ENCODE measurements around the gene SFXN1. TPM values are rescaled to one million over a fixed set of nuclear protein-coding genes. Genes with fewer than 3 reads are reported as not detected.
"Not testable (repeated sequence)": the region's sequence is repeated elsewhere in the genome, so short reads cannot be mapped to it uniquely, and the experiment has no call there.

SFXN1 gene
- total RNA-seq, 1 donor from 2014 or later = 83.7 TPM

DNA sequence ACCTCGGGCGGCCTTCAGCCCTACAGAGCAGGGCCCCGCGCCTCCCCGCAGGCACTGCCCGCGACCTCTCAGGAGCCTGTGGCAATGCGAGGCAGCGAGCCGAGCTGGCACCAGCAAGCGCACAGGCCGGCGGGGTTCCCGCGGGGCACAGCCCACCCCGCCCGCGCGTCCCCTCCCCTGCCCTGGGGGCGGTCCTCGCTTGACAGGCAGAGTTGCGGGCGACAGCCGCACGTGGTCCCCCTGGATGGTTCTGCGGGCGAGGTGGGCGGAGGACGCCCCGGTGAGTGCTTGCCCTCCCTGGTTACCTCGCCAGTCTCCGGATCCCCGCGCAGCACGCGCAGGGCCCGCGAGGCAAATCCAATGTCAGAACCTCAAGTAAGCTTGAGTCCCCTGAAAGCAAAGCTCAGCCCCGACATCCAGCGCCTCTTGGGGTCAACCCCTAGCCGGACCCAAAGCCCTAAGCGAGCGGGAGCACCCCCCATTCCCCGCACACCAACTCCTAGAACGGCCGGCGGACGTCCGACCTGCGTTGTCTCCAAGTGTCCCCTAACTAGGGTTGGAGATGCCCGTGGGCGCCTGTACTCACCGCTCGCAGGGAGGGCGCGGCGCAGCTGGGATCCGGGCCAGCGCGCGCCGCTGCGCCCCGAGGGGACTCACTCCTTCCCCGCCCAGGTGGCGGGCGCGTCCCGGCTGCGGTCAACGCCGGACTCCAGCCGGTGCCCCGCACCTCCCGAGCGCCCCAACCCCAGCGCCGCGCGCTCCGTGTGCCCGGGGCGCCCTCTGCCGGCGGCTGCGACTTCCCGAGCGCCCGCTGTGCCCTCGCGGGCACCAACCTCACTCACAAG lies 34.1 kb upstream of the SFXN1 start, which contains the start of gene DRD1:
Gene DRD1, minus strand, starts transcription at position 123 of the 845 bp plus-strand sequence. CDS start 1,083 bp downstream, outside the sequence.
- H3K27me3 Mint-ChIP-seq = peaks cover 77% of the 10 kb centered on the region

GRCh38 chr5:175444905-175445456 lies 33.4 kb upstream of the SFXN1 start:
- TF ChIP-seq, protein P1, sequence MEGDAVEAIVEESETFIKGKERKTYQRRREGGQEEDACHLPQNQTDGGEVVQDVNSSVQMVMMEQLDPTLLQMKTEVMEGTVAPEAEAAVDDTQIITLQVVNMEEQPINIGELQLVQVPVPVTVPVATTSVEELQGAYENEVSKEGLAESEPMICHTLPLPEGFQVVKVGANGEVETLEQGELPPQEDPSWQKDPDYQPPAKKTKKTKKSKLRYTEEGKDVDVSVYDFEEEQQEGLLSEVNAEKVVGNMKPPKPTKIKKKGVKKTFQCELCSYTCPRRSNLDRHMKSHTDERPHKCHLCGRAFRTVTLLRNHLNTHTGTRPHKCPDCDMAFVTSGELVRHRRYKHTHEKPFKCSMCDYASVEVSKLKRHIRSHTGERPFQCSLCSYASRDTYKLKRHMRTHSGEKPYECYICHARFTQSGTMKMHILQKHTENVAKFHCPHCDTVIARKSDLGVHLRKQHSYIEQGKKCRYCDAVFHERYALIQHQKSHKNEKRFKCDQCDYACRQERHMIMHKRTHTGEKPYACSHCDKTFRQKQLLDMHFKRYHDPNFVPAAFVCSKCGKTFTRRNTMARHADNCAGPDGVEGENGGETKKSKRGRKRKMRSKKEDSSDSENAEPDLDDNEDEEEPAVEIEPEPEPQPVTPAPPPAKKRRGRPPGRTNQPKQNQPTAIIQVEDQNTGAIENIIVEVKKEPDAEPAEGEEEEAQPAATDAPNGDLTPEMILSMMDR (IDR thresholded peaks at IDR 0.05; ENCODE audit: unreplicated experiment) = peak; percentile 18
- Mint-ChIP-seq H3K27ac (no peak overlapping the region), H3K27me3 (peaks cover 79% of the 10 kb centered on the region), H3K4me3 (ENCODE audit: low read depth) (peak overlapping the region; percentile 61), H3K9me3 (ENCODE audit: low read depth) (no peaks in the 10 kb centered on the region), H3K4me1 (ENCODE audit: low read depth) (no peaks in the 10 kb centered on the region), H3K36me3 (ENCODE audit: insufficient read depth) (no peaks in the 10 kb centered on the region)
- no peak for DNase-seq (ENCODE audit: low spot score, unreplicated experiment)

More for the DNA sequence above, 34.1 kb upstream of the SFXN1 start, which contains the start of gene DRD1:
- Mint-ChIP-seq H3K4me3 (ENCODE audit: low read depth) (peak within 1 kb of the TSS; percentile 61), H3K36me3 (ENCODE audit: insufficient read depth) (no peaks in the 10 kb centered on the region), H3K9me3 (ENCODE audit: low read depth) (no peaks in the 10 kb centered on the region), H3K27ac (no peak within 1 kb of the TSS), H3K4me1 (ENCODE audit: low read depth) (no peaks in the 10 kb centered on the region)
- DNase-seq (ENCODE audit: low spot score, unreplicated experiment) = peak; percentile 64
- TF ChIP-seq, protein P1 (IDR thresholded peaks at IDR 0.05; ENCODE audit: unreplicated experiment) = peak; percentile 97

DNA sequence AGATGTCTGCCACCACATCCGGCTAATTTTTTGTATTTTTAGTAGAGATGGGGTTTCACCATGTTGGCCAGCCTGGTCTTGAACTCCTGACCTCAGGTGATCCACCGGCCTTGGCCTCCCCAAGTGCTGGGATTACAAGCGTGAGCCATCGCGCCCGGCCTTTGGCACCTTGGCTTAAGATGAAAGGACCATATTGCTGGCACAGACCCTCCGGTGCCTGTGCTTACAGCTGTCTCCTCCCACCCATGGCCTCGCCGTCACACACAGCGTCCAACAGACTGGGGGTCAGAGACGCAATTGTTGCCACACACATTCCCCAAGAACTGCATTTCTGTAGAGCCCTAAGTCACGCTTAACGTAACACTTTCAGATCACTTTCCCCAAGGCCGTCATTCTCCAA lies 32.0 kb upstream of the SFXN1 start:
- peaks cover 73% of the 10 kb centered on the region for H3K27me3 Mint-ChIP-seq
- not testable (repeated sequence) for H3K36me3 Mint-ChIP-seq (ENCODE audit: insufficient read depth); H3K4me3 Mint-ChIP-seq (ENCODE audit: low read depth); H3K4me1 Mint-ChIP-seq (ENCODE audit: low read depth); H3K27ac Mint-ChIP-seq; H3K9me3 Mint-ChIP-seq (ENCODE audit: low read depth); DNase-seq (ENCODE audit: low spot score, unreplicated experiment)

DNA sequence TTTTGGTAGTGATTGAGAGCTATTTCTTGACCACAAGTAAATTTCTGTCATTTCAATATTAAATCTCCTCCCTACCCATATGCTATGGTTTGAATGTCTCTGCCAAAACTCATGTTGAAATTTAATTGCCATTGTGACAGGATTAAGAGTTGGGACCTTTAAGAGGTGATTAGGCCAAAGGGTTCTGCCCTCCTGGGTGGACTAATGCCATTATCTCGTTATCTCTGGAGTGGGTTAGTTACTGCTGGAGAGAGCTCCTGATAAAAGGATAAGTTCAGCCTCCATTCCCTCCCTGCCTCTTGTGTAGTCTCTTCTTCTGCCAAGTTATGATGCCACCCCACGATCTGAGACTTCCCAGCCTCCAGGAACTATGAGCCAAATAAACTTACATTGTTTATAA lies 30.8 kb upstream of the SFXN1 start:
- Mint-ChIP-seq H3K27ac (no peak overlapping the region), H3K27me3 (peaks cover 64% of the 10 kb centered on the region), H3K4me3 (ENCODE audit: low read depth) (no peak overlapping the region), H3K36me3 (ENCODE audit: insufficient read depth) (no peaks in the 10 kb centered on the region), H3K4me1 (ENCODE audit: low read depth) (no peaks in the 10 kb centered on the region), H3K9me3 (ENCODE audit: low read depth) (no peaks in the 10 kb centered on the region)
- TF ChIP-seq, protein P1 (IDR thresholded peaks at IDR 0.05; ENCODE audit: unreplicated experiment) = no peak
- DNase-seq (ENCODE audit: low spot score, unreplicated experiment) = no peak

GRCh38 chr5:175448276-175448675 lies 30.1 kb upstream of the SFXN1 start:
- Mint-ChIP-seq H3K27ac (no peak overlapping the region), H3K36me3 (ENCODE audit: insufficient read depth) (no peaks in the 10 kb centered on the region), H3K4me3 (ENCODE audit: low read depth) (no peak overlapping the region), H3K4me1 (ENCODE audit: low read depth) (no peaks in the 10 kb centered on the region), H3K27me3 (peaks cover 61% of the 10 kb centered on the region), H3K9me3 (ENCODE audit: low read depth) (no peaks in the 10 kb centered on the region)
- TF ChIP-seq, protein P1 (IDR thresholded peaks at IDR 0.05; ENCODE audit: unreplicated experiment) = no peak
- no peak for DNase-seq (ENCODE audit: low spot score, unreplicated experiment)

Measured in progenitor cell of endocrine pancreas (in vitro differentiated cells).